ENCODE results near the gene XIRP2.

XIRP2 gene, protein sequence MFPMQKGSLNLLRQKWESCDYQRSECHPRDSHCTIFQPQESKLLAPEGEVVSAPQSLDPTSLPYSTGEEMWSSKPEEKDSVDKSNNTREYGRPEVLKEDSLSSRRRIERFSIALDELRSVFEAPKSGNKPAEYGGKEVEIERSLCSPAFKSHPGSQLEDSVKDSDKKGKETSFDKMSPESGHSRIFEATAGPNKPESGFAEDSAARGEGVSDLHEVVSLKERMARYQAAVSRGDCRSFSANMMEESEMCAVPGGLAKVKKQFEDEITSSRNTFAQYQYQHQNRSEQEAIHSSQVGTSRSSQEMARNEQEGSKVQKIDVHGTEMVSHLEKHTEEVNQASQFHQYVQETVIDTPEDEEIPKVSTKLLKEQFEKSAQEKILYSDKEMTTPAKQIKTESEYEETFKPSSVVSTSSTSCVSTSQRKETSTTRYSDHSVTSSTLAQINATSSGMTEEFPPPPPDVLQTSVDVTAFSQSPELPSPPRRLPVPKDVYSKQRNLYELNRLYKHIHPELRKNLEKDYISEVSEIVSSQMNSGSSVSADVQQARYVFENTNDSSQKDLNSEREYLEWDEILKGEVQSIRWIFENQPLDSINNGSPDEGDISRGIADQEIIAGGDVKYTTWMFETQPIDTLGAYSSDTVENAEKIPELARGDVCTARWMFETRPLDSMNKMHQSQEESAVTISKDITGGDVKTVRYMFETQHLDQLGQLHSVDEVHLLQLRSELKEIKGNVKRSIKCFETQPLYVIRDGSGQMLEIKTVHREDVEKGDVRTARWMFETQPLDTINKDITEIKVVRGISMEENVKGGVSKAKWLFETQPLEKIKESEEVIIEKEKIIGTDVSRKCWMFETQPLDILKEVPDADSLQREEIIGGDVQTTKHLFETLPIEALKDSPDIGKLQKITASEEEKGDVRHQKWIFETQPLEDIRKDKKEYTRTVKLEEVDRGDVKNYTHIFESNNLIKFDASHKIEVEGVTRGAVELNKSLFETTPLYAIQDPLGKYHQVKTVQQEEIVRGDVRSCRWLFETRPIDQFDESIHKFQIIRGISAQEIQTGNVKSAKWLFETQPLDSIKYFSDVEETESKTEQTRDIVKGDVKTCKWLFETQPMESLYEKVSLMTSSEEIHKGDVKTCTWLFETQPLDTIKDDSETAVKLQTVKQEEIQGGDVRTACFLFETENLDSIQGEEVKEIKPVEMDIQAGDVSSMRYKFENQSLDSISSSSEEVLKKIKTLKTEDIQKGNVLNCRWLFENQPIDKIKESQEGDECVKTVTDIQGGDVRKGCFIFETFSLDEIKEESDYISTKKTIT (N-terminal part only)

GRCh38 chr2:166888180-166888579 lies at the start of gene XIRP2:
Gene XIRP2 (plus strand): TSS chr2:166888480. CDS start chr2:166903483, 15,003 bp downstream.
- FAIRE-seq, result no peak

DNA sequence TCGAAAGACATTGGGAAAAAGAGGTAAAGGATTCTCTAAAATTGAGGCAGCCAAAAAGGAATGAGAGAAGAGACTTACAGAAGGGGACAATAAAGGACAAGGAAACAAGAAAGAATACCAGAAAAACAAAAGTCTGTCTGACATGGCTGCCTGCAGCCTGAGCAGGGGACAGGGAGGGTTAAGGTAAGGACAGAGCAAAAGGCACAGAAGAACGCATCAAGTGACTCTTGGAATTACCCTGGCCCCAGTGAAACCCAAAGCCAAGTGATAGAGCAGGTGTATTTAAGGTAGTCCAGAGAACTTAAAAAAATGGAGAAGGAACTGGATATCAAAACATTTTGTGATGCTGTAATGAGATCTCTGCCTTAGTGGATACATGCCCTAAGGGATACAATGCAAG lies 47.1 kb upstream of the XIRP2 start:
- FAIRE-seq, result no peak

GRCh38 chr2:166841679-166842078 lies 46.6 kb upstream of the XIRP2 start:
- FAIRE-seq, result no peak

GRCh38 chr2:166844111-166844510 lies 44.2 kb upstream of the XIRP2 start:
- no peak for FAIRE-seq

DNA sequence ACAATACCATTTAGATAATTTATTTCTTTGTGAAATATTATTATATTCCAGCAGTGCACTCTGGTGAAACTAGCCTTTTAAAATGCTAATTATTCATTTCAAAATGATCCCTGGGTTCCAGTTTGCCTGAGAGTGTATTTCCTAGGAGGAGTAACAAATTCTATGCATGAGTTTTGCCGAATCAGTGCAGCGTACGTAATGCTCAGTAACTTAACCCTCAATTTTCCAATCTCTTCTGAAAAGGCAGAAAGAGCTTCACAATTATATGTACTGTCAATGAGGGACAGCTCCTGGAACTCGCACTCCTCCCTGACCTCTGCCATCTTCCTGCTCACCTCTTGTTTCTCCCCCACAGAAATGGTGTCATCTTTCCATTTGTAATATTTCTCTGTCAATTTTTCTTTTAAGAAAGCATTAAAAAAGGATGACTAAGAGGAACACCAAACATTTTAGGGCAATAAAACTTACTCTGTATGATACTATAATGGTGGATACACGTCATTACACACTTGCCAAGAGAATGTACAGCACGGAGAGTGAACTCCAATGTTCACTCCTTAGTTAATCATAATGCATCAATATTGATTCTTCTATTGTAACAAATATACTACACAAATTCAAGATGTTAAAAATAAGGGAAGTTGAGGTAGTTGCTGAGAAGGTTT lies 25.7 kb upstream of the XIRP2 start:
- FAIRE-seq, result no peak

- FAIRE-seq, result no peak
These were observed 20.3 kb upstream of the XIRP2 start for GRCh38 chr2:166867874-166868514.

- no peak for FAIRE-seq
These were observed 17.9 kb upstream of the XIRP2 start for GRCh38 chr2:166870346-166870745.

DNA sequence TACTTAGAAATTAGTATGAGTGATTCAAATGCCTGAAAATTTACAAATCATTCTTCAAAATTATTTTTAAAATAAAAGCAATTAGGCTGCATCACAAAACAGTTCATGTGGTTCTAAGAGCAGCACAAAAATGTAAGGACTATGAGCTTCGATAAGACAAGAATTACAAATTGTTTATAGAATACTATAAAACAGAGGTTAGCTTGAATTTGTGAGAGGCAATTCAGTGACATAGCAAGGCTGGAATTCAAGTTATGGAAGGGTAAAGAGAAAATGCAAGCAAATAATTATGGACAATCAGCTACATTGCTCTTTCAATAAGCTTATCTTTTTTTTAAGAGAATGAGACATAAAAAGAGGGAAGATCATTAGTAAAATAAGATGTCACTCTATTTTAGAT lies 7.1 kb upstream of the XIRP2 start:
- FAIRE-seq, result no peak

DNA sequence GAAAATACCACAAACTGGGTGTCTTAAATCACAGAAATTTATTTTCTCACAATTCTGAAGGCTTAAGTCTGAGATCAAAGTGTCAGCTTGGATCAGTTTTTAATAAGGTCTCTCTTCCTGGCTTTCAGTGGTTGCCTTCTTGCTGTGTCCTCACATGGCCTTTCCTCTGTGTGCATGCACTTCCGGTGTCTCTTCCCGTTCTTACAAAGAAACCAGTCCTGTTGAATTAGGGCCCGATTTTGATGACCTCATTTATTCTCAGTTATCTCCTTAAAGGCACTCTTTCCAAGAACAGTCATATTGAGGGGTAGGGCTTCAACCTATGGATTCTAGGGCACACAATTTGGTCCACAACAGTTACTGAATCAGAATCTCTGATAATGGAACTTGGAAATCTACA lies 5.4 kb upstream of the XIRP2 start:
- no peak for FAIRE-seq

DNA sequence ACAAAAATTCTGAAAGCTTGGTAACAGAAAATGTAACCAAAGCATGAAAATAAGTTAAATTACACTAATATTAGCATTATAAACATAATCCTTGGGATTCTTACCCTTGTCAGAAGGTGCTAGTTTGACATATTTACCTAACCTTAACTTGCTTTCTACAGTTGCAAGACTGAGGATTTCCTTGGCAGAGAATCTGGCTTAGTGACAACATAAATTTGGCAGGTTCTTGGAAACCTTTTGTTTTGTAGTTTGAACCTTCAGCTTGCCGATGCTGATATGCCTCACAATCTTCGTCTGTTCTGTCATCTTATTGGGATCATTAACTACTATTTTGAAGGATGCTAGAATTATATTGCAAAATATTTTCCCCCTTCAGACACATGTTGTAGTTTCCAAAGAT lies 3.4 kb downstream of the XIRP2 start:
- FAIRE-seq, result no peak

DNA sequence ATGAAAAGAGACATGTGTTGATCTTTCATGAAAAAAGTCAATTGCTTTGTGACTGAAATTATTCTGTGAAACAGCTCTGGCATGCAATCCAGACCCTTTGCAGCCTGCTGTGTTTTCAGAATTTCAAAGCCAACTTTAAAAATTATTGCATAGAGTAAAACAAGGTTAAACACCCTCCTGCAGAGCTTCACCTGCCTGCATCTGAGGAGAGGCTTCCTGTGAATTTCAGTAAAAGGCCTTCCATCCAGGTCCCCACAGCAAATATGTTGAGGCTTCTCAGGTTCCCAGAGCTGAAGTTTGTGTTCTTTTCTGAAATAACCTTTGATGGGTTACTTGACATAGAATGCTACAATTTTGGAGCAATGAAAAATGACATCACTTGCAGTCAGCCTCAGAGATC lies 4.1 kb downstream of the XIRP2 start:
- no peak for FAIRE-seq

DNA sequence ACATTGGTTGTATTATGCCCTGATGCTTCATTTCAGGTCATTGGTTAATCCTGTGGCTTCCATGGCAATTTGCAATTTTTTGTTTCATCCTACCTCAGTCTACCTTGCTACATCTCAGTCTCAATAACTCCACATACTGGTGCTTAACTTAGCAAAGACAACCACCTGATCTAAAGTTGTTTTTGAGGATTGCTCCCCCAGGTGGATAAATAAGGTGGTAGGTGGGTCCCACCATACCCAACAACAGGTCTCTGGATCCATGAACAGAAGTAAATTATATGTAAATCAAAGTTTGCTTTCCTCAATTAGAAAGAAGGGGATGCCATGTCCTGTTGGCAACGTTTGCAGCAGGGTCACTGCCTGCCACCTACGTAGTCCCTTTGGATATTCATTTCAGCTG lies 7.0 kb downstream of the XIRP2 start:
- no peak for FAIRE-seq

DNA sequence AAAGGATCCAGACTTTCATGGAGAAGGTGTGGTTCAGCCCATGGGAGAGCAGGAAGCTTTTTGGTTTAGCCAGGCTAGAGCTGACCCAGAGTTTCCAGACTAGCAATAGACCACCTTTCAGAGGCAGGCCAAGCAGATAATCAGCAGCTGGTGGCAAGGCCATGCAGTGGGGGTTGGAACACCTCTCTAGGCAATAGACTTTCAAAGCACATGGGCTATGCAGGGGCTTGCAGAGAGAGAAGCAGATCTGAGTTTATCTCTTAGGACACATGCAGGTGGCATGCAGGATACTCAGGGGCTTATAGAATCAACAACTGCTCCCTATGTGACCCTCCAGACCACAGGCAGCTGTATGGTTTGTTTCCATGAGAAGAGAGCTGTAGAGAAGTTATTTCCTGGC lies 9.4 kb downstream of the XIRP2 start:
- no peak for FAIRE-seq

DNA sequence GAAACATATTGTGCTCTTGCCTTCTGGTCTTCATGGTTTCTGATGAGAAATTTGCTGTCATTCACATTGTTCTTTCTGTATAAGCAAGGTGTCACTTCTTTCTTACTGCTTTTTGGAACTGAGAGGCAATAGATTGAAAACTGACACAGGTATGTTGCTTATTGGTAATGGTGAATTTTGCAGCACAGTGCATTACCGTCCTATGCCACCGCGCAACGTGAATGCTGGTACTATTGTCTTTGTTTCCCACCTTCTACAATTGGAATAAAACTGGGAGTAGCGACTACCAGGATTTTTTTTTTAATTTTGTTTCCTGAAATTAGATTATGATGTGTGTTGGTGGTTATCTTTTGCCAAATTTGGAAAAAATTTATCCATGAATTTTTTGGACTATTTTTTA lies 11.4 kb downstream of the XIRP2 start:
- FAIRE-seq, result no peak

DNA sequence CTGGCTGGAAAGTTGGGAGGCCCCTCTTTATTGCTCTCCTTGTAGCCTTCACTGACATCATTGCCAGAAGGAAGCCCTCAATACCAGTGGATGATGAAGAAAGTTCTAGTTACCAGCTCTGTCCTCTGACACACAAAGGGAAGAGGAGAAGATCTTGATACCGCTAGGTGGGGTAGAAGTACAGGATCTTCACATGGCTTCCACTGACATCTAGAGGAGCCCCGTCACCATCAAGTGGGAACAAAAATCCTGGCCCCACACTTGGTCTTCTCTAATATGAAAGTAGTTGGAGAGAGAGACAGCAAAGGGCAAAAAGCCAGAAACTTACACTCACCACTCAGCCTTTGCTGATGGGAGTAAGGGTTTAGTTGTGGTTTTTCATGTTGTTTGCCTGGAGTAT lies 12.4 kb downstream of the XIRP2 start:
- no peak for FAIRE-seq

DNA sequence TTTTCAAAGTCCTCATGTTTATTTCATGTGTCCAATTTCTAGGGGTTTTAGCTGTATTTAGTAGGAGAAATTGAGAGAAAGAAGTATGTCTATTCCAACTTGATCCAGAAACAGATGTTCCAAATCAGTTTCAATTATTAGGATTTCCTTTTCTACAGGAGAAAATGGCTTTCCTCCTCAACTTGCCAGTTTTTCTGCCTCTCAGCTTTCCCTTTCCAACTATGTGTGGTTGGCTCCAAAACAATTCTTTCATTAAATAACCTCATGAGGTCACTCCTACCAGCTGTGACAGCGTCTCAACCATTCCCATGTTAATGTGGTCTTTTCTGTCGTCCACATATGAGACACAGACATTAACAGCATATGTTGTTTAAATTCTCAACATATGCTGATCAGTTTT lies 13.1 kb downstream of the XIRP2 start:
- no peak for FAIRE-seq

DNA sequence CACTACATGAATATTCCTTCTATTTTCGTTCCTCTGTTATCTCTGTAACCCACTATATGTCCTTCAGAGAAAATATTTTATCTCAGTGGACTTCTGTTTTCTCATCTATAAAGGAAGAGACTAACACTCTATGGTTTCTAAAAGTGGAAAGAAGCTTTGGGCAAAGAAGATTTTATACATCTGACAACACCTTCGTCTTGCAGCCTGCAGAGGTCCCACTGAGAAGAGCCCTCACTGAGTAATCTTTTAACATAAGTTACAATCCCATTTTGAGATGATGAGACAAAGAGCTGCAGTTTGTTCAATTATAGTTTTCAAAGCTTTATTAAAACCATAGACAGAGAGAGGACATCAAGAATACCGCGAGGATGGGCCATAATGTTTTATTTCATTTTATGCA lies 28.7 kb downstream of the XIRP2 start:
- FAIRE-seq, result no peak

- FAIRE-seq, result no peak
These were observed 29.1 kb downstream of the XIRP2 start for GRCh38 chr2:166917415-166917814.

- no peak for FAIRE-seq
These were observed 33.1 kb downstream of the XIRP2 start for GRCh38 chr2:166921261-166921896.

DNA sequence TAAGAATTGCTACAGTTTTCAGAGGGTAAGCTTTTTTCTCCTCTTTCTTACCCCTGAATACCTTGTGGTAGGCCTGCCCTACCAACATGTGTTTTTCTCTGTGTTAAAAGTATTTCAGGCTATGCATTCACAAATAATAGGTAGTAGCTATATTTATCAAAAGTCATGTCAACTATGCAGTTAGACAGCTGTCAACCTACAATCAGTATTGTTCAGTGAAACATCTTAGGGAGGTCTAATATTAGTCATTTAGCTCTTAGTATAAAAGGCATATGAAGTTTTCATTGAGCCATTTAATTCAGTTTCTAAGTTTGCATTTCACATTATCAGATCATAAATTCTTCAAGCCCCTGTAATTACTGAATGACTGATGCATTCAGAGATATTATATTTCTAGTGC lies 36.7 kb downstream of the XIRP2 start:
- FAIRE-seq, result no peak

GRCh38 chr2:166926657-166927056 lies 38.4 kb downstream of the XIRP2 start:
- no peak for FAIRE-seq

DNA sequence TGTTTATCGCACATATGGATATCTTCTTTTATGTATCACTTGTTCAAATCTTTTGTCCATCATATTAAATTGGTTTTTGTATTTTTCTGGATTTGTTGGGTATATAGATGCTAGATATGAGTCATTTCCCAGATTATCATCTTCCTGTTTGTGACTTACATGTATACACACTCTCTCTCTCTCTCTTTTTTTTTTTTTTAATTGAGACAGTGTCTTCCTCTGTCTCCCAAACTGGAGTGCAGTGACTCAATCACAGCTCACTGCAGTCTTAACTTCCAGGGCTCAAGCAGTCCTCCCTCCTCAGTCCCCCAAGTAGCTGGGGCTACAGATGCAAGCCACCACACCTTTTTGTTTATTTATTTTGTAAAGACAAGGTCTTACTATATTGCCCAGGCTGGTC lies 43.8 kb downstream of the XIRP2 start:
- no peak for FAIRE-seq
